ENCODE measurements around the gene ZBED5. TPM values are rescaled to one million over a fixed set of nuclear protein-coding genes. Genes with fewer than 3 reads are reported as not detected.
"Not testable (repeated sequence)": the region's sequence is repeated elsewhere in the genome, so short reads cannot be mapped to it uniquely, and the experiment has no call there.

ZBED5 gene
- total RNA-seq, 1 donor from 2014 or later, result 29.0 TPM

DNA sequence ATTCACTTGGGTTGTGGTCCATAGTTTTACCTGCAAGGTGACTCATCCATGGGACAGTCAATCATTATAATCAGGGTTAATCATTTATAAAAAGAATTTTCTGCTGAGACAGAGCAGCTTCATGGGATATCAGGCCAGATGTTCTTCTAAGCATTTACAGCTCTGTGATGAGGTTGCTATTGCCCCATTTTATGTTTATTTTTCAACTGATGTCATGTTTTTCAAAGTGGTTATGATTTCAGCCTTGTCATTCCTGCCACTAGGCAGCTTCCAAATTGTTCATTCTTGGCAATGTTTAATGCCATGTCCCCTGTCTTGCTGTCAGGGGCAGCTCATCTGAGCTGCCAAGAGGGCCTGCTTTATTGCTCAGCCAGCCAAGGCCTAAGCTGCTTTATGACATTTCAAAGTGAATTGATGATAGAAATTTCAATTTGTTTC lies 35.9 kb upstream of the ZBED5 start:
- TF ChIP-seq, protein P1, sequence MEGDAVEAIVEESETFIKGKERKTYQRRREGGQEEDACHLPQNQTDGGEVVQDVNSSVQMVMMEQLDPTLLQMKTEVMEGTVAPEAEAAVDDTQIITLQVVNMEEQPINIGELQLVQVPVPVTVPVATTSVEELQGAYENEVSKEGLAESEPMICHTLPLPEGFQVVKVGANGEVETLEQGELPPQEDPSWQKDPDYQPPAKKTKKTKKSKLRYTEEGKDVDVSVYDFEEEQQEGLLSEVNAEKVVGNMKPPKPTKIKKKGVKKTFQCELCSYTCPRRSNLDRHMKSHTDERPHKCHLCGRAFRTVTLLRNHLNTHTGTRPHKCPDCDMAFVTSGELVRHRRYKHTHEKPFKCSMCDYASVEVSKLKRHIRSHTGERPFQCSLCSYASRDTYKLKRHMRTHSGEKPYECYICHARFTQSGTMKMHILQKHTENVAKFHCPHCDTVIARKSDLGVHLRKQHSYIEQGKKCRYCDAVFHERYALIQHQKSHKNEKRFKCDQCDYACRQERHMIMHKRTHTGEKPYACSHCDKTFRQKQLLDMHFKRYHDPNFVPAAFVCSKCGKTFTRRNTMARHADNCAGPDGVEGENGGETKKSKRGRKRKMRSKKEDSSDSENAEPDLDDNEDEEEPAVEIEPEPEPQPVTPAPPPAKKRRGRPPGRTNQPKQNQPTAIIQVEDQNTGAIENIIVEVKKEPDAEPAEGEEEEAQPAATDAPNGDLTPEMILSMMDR (IDR thresholded peaks at IDR 0.05; ENCODE audit: insufficient read depth, low read length, poor library complexity, severe bottlenecking), result peak; percentile 24
- Histone ChIP-seq H3K36me3 (ENCODE audit: control insufficient read depth, insufficient read depth, low read length) (no peaks in the 10 kb centered on the region), H3K27me3 (ENCODE audit: control insufficient read depth, insufficient read depth, low read length) (no peaks in the 10 kb centered on the region), H3K4me3 (ENCODE audit: low read depth, low read length) (no peak overlapping the region)
- peak; percentile 55 for DNase-seq (ENCODE audit: low read depth)

DNA sequence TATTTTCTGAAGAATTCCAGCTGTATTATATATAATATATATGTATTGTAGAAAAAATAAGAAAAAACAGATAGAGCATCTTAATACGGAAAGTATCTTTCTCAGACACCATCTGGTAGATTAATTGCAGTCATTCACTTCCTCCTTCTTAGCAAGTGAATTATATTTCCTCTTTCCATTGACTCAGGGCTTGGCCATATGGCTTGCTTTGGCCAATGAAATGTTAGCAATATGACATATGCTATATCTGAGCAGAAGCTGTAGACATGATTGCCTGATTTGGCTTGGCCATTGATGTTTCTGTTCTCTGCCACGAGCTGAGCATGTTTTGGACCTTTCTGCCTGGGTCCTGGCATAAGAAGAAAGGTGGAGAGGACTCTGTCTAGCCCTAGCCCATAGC lies 34.4 kb upstream of the ZBED5 start:
- TF ChIP-seq, protein P1 (IDR thresholded peaks at IDR 0.05; ENCODE audit: insufficient read depth, low read length, poor library complexity, severe bottlenecking), result no peak

DNA sequence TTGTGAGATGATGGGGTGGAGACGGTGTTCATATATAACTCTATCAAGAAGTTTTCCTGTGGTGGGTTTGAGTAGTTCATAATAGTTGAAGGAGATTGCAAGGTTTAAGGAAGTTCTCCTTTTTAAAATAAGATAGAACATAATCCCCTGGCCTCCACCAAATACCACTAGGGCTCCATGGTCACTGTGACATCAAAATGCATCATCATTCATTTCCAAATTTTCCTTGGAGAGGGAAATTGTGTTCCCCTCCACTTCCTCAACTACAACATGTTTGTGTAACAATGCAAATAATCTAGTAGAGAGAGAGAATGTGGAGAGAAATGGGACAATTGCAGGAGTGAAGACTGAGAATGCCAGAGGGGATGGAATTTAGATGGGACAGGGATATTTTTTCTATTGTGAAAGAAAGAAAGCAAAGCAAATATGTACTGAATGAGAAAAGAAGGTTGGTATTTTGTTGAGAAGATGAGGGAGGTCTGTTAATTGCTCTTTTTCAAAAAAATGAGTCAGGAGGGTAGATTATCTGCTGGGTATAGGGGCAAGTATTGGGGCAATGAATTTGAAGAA lies 33.4 kb upstream of the ZBED5 start:
- no peak for DNase-seq (ENCODE audit: low read depth)
- no peaks in the 10 kb centered on the region for H3K27me3 ChIP-seq (ENCODE audit: control insufficient read depth, insufficient read depth, low read length)
- H3K36me3 ChIP-seq (ENCODE audit: control insufficient read depth, insufficient read depth, low read length), result no peaks in the 10 kb centered on the region
- no peak overlapping the region for H3K4me3 ChIP-seq (ENCODE audit: low read depth, low read length)
- TF ChIP-seq, protein P1 (IDR thresholded peaks at IDR 0.05; ENCODE audit: insufficient read depth, low read length, poor library complexity, severe bottlenecking), result no peak

More for the DNA sequence above, 34.4 kb upstream of the ZBED5 start:
- no peaks in the 10 kb centered on the region for H3K27me3 ChIP-seq (ENCODE audit: control insufficient read depth, insufficient read depth, low read length)
- H3K4me3 ChIP-seq (ENCODE audit: low read depth, low read length), result no peak overlapping the region
- DNase-seq (ENCODE audit: low read depth), result no peak
- H3K36me3 ChIP-seq (ENCODE audit: control insufficient read depth, insufficient read depth, low read length), result no peaks in the 10 kb centered on the region

DNA sequence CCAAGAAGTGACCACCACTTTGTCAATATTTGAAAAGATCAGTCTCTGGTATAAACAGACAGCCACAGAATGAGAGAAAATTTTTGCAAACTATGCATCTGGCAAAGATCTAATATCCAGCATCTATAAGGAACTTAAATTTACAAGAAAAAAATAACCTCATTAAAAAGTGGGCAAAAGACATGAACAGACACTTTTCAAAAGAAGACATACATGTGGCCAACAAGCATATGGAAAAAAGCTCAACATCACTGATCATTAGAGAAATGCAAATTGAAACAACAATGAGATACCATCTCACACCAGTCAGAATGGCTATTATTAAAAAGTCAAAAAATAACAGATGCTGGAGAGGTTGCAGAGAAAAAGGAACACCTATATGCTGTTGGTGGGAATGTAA lies 32.2 kb upstream of the ZBED5 start:
- DNase-seq (ENCODE audit: low read depth); H3K4me3 ChIP-seq (ENCODE audit: low read depth, low read length); H3K36me3 ChIP-seq (ENCODE audit: control insufficient read depth, insufficient read depth, low read length); H3K27me3 ChIP-seq (ENCODE audit: control insufficient read depth, insufficient read depth, low read length): not testable (repeated sequence)

DNA sequence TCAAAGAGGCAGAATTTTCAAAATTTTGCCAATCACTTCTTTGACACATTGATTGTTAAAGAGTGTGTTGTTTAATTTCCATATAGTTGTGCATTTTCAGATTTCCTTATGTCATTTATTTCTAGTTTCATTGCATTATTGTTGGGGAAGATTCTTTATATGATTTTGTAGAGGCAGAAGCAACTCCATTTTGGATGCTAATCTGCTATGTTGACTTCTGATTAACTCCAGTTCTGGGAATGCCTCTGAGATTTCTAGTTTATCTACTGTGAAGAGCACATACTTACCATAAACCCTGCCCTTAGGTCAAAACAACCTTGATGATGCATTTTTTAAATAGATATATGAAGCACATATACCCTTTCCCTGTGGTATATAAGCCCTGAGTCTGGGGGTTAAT lies 29.5 kb upstream of the ZBED5 start:
- Histone ChIP-seq H3K4me3 (ENCODE audit: low read depth, low read length) (no peak overlapping the region), H3K36me3 (ENCODE audit: control insufficient read depth, insufficient read depth, low read length) (no peaks in the 10 kb centered on the region), H3K27me3 (ENCODE audit: control insufficient read depth, insufficient read depth, low read length) (no peaks in the 10 kb centered on the region)
- DNase-seq (ENCODE audit: low read depth), result no peak
- TF ChIP-seq, protein P1 (IDR thresholded peaks at IDR 0.05; ENCODE audit: insufficient read depth, low read length, poor library complexity, severe bottlenecking), result no peak

DNA sequence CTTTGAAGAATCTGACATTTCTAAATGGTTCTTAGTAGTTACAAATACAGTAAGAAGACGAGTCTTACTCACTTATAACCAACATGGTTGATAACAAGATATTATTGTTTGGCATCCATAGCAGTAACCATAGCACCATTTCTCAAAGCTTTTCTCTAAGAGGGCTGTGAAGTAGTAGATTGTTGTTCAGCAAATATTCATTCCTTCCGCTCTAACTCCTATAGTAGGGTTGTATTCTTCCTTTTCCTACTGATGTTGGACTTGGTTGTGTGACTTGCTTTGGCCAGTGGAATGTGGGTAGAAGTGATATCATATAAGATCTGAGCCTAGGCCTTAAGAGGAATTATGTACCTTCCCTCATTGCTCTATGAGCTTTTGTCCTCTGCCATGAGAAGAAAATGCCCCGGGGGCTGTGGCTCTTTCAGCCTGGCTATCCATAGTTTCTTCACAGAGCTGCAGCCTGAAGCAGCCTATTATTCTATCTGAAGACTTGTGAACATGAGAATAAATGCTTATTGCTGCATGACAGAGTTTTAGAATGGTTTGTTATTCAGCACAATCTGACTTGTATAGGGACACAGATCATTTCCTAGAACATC lies 28.9 kb upstream of the ZBED5 start:
- no peak overlapping the region for H3K4me3 ChIP-seq (ENCODE audit: low read depth, low read length)
- no peak for DNase-seq (ENCODE audit: low read depth)
- TF ChIP-seq, protein P1 (IDR thresholded peaks at IDR 0.05; ENCODE audit: insufficient read depth, low read length, poor library complexity, severe bottlenecking), result no peak
- H3K36me3 ChIP-seq (ENCODE audit: control insufficient read depth, insufficient read depth, low read length), result no peaks in the 10 kb centered on the region
- H3K27me3 ChIP-seq (ENCODE audit: control insufficient read depth, insufficient read depth, low read length), result no peaks in the 10 kb centered on the region
